ENCODE data around the gene GFY. TPM values are rescaled to one million over a fixed set of nuclear protein-coding genes. Genes with fewer than 3 reads are reported as not detected.

Gene GFY
- total RNA-seq, 6 experiments from 2014 or later: not detected

GRCh38 chr19:49407079-49407478 lies 18.1 kb upstream of the GFY start:
- Histone ChIP-seq H3K4me1 (no peaks in the 10 kb centered on the region), H3K27ac (no peak overlapping the region), H3K27me3 (no peaks in the 10 kb centered on the region), H3K9me3 (no peaks in the 10 kb centered on the region), H3K36me3 (no peaks in the 10 kb centered on the region), H3K4me3 (no peak overlapping the region)
- TF ChIP-seq POLR2A (IDR thresholded peaks at IDR 0.05) (no peak), CTCF (IDR thresholded peaks at IDR 0.05) (no peak)
- ATAC-seq (no peak), DNase-seq (no peak)
- WGBS (ENCODE audit: insufficient coverage, low coverage, low lambda C conversion rate, missing lambda C conversion rate): no CpG with 5 or more reads among the region's 7 CpGs
- intact Hi-C loops (cut with DNase I): no loop called here

- 68% methylated on average over 13 of the region's 16 CpGs for WGBS (ENCODE audit: insufficient coverage, low coverage, low lambda C conversion rate, missing lambda C conversion rate)
- DNase-seq (no peak), ATAC-seq (no peak)
- Histone ChIP-seq H3K36me3 (no peaks in the 10 kb centered on the region), H3K27ac (no peak overlapping the region), H3K9me3 (no peaks in the 10 kb centered on the region), H3K4me3 (no peak overlapping the region), H3K27me3 (no peaks in the 10 kb centered on the region), H3K4me1 (no peaks in the 10 kb centered on the region)
- TF ChIP-seq POLR2A (IDR thresholded peaks at IDR 0.05) (no peak), CTCF (IDR thresholded peaks at IDR 0.05) (no peak)
- intact Hi-C loops (cut with DNase I): no loop called here
These were observed 17.6 kb upstream of the GFY start for GRCh38 chr19:49407482-49408015.

GRCh38 chr19:49408816-49409440 lies 16.3 kb upstream of the GFY start:
- intact Hi-C loops (cut with DNase I): no loop called here
- no peak for DNase-seq
- H3K9me3 ChIP-seq: no peaks in the 10 kb centered on the region
- 50% methylated on average over 4 of the region's 8 CpGs for WGBS (ENCODE audit: insufficient coverage, low coverage, low lambda C conversion rate, missing lambda C conversion rate)
- peak in 2 of 4 donors; percentile 16 to 18 for ATAC-seq
- H3K27me3 ChIP-seq: no peaks in the 10 kb centered on the region
- no peak overlapping the region for H3K27ac ChIP-seq
- no peak for TF ChIP-seq CTCF (IDR thresholded peaks at IDR 0.05)
- no peak for TF ChIP-seq POLR2A (IDR thresholded peaks at IDR 0.05)
- H3K36me3 ChIP-seq: no peaks in the 10 kb centered on the region
- no peak overlapping the region for H3K4me3 ChIP-seq
- no peaks in the 10 kb centered on the region for H3K4me1 ChIP-seq

GRCh38 chr19:49409441-49410029 lies 15.7 kb upstream of the GFY start:
- DNase-seq: no peak
- intact Hi-C loops (cut with DNase I): no loop called here
- Histone ChIP-seq H3K36me3 (no peaks in the 10 kb centered on the region), H3K4me3 (no peak overlapping the region), H3K27ac (no peak overlapping the region), H3K27me3 (no peaks in the 10 kb centered on the region), H3K4me1 (no peaks in the 10 kb centered on the region), H3K9me3 (no peaks in the 10 kb centered on the region)
- WGBS (ENCODE audit: insufficient coverage, low coverage, low lambda C conversion rate, missing lambda C conversion rate): 49% methylated on average over 3 of the region's 5 CpGs
- peak; percentile 23 to 48 (median 33) for ATAC-seq
- TF ChIP-seq POLR2A (IDR thresholded peaks at IDR 0.05): no peak
- TF ChIP-seq CTCF (IDR thresholded peaks at IDR 0.05): no peak

Measured in right lobe of liver (tissue), 6 donors.